Measurements from ENCODE around the gene TMEM192. TPM values are rescaled to one million over a fixed set of nuclear protein-coding genes. Genes with fewer than 3 reads are reported as not detected.
"Not testable (repeated sequence)": the region's sequence is repeated elsewhere in the genome, so short reads cannot be mapped to it uniquely, and the experiment has no call there.

Gene TMEM192
- total and polyA plus RNA-seq, 7 donors, result 4.7 to 12.5 (median 7.4) TPM

DNA sequence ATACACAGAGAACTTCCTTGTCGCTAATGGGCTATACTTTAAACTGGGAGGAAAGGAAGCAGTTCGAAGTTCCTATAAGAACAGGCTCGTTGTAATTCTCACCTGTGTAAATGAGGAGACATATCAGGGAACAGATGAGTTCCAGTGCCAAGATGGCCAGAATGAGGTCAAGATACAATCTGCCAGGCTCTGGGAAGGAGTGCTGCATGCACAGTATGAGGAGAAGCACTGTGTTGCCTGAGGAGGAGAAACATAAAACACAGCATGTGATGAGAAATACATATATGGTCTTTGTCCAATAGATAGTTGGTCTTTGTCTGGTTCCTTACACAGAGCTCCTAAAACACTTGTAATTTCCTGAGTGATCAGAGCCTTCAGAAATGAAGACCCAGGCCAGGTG is 24.3 kb downstream of the TMEM192 start:
- Histone ChIP-seq H3K4me3 (no peak overlapping the region), H3K4me1 (no peaks in the 10 kb centered on the region), H3K36me3 (peaks cover 0 to 61% (median 24%) of the 10 kb centered on the region in 4 donors), H3K27ac (no peak overlapping the region), H3K27me3 (no peaks in the 10 kb centered on the region), H3K9me3 (no peaks in the 10 kb centered on the region)
- WGBS, 2 donors, result 66 to 81% methylated on average over 3 of the region's 3 CpGs
- TF ChIP-seq POLR2A (IDR thresholded peaks at IDR 0.05), result no peak
- no peak for TF ChIP-seq EP300 (IDR thresholded peaks at IDR 0.05)
- TF ChIP-seq, protein P1, sequence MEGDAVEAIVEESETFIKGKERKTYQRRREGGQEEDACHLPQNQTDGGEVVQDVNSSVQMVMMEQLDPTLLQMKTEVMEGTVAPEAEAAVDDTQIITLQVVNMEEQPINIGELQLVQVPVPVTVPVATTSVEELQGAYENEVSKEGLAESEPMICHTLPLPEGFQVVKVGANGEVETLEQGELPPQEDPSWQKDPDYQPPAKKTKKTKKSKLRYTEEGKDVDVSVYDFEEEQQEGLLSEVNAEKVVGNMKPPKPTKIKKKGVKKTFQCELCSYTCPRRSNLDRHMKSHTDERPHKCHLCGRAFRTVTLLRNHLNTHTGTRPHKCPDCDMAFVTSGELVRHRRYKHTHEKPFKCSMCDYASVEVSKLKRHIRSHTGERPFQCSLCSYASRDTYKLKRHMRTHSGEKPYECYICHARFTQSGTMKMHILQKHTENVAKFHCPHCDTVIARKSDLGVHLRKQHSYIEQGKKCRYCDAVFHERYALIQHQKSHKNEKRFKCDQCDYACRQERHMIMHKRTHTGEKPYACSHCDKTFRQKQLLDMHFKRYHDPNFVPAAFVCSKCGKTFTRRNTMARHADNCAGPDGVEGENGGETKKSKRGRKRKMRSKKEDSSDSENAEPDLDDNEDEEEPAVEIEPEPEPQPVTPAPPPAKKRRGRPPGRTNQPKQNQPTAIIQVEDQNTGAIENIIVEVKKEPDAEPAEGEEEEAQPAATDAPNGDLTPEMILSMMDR (IDR thresholded peaks at IDR 0.05), result no peak
- TF ChIP-seq POLR2AphosphoS5 (IDR thresholded peaks at IDR 0.05), result no peak
- no peak for DNase-seq
- intact Hi-C loops (cut with DNase I), result no loop called here

DNA sequence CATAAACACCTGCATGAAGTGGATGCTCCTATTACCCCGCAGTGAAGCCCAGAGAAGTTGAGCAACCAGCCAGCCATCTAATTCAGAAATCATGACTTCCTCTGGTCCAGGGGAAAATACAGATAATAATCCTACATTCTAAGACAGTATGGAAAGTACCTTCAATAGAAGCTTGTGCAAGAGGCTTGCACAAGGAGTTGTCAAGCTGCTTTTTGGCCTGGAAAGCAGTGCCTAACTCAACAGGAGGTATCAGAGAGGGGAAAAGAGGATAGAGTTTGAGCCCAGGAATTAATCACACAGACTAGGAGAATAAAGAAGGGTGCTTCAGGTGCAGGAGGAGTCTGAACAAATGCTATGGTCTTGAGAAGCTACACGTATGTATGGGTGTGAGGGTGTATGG is 26.7 kb downstream of the TMEM192 start:
- WGBS, 2 donors, result 73 to 97% methylated on average over 2 of the region's 2 CpGs
- no peaks in the 10 kb centered on the region for H3K9me3 ChIP-seq
- intact Hi-C loops (cut with DNase I), result no loop called here
- no peaks in the 10 kb centered on the region for H3K27me3 ChIP-seq
- H3K36me3 ChIP-seq, result peaks cover 0 to 49% (median 20%) of the 10 kb centered on the region in 4 donors
- H3K4me3 ChIP-seq, result no peak overlapping the region
- no peaks in the 10 kb centered on the region for H3K4me1 ChIP-seq
- DNase-seq, result no peak
- no peak overlapping the region for H3K27ac ChIP-seq
- no peak for TF ChIP-seq EP300 (IDR thresholded peaks at IDR 0.05)
- TF ChIP-seq, protein P1 (IDR thresholded peaks at IDR 0.05), result no peak
- TF ChIP-seq POLR2AphosphoS5 (IDR thresholded peaks at IDR 0.05), result no peak
- no peak for TF ChIP-seq POLR2A (IDR thresholded peaks at IDR 0.05)

DNA sequence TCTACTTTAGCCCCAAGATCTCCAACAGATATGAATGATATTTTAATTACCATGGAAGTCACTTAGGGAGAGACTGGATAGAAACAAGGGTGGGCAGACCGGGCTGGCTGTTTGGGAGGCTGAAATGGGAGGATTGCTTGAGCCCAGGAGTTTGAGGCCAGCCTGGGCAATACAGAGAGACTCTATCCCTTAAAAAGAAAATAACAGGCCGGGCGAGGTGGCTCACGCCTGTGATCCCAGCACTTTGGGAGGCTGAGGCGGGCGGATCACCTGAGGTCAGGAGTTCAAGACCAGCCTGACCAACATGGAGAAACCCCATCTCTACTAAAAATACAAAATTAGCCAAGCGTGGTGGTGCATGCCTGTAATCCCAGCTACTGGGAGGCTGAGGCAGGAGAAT is 27.9 kb downstream of the TMEM192 start:
- H3K4me1 ChIP-seq; DNase-seq; H3K4me3 ChIP-seq; H3K27ac ChIP-seq; H3K9me3 ChIP-seq; intact Hi-C loops (cut with DNase I); H3K27me3 ChIP-seq: not testable (repeated sequence)
- WGBS, 2 donors, result 96% methylated on average over 5 to 7 of the region's 7 CpGs
- peaks cover 0 to 52% (median 20%) of the 10 kb centered on the region in 4 donors for H3K36me3 ChIP-seq

DNA sequence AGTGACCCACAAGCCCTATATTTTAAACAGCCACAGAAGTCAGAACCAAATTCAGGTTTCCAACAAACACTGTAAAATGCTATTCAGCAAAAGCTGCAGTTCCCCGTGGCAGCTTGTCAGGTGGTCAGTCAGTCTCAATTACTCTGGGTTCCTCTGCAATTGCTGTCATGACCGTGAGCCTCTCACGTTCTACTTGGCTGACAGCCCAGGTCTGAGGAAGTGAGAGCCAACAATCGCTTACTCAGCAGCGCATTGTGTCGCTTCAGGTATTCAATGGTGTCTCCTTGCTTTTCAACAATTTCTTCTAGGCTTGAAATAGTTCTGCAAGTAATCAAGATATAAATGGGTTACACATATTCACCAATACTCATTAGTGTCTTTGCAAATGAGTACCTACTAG is 33.2 kb downstream of the TMEM192 start:
- no peak overlapping the region for H3K27ac ChIP-seq
- H3K36me3 ChIP-seq, result peaks cover 0 to 45% (median 2%) of the 10 kb centered on the region in 4 donors
- no peaks in the 10 kb centered on the region for H3K4me1 ChIP-seq
- intact Hi-C loops (cut with DNase I), result no loop called here
- 12 to 44% methylated on average over 6 of the region's 6 CpGs for WGBS, 2 donors
- TF ChIP-seq POLR2AphosphoS5 (IDR thresholded peaks at IDR 0.05) (no peak), EP300 (IDR thresholded peaks at IDR 0.05) (no peak), POLR2A (IDR thresholded peaks at IDR 0.05) (no peak)
- TF ChIP-seq, protein P1 (IDR thresholded peaks at IDR 0.05), result no peak
- no peaks in the 10 kb centered on the region for H3K9me3 ChIP-seq
- H3K27me3 ChIP-seq, result no peaks in the 10 kb centered on the region
- DNase-seq, result no peak
- no peak overlapping the region for H3K4me3 ChIP-seq

DNA sequence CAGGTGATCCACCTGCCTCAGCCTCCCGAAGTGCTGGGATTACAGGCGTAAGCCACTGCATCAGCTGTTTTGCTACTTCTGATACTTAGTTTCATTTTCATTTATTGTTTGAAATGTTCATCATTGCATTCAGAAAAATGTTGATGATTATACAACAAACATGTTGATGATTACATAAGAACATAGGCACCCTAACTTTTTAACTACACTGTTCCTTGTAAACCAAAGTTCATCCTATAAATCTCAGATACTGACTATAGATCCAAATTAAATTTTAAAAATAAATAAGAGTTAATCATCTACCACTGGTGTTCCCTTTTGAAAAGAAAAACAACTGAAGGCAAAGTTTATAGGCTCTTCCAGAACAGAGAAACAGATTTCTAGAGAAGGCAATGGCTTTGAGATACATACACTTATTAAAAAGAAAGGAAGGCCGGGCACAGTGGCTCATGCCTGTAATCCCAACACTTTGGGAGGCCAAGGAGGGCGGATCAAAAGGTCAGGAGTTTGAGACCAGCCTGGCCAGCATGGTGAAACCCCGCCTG is 35.6 kb downstream of the TMEM192 start:
- peaks cover 0 to 38% (median 2%) of the 10 kb centered on the region in 4 donors for H3K36me3 ChIP-seq
- no peak overlapping the region for H3K27ac ChIP-seq
- H3K27me3 ChIP-seq, result no peaks in the 10 kb centered on the region
- no peaks in the 10 kb centered on the region for H3K4me1 ChIP-seq
- intact Hi-C loops (cut with DNase I), result no loop called here
- DNase-seq, result no peak
- H3K9me3 ChIP-seq, result no peaks in the 10 kb centered on the region
- 24 to 75% methylated on average over 5 of the region's 5 CpGs for WGBS, 2 donors
- no peak overlapping the region for H3K4me3 ChIP-seq
- TF ChIP-seq, protein P1 (IDR thresholded peaks at IDR 0.05), result no peak
- TF ChIP-seq POLR2A (IDR thresholded peaks at IDR 0.05) (no peak), EP300 (IDR thresholded peaks at IDR 0.05) (no peak), POLR2AphosphoS5 (IDR thresholded peaks at IDR 0.05) (no peak)

DNA sequence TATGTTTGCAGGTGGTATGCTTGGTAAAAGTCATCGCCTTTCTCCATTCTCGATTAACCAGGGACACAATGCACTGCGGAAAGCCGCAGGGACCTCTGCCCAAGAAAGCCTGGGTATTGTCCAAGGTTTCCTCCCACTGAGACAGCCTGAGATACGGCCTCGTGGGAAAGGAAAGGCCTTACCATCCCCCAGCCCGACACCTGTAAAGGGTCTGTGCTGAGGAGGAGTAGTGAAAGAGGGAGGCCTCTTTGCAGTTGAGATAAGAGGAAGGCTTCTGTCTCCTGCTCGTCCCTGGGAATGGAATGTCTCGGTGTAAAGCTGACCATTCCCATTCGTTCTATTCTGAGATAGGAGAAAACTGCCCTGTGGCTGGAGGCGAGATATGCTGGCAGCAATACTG is 39.3 kb downstream of the TMEM192 start:
- H3K27ac ChIP-seq; H3K27me3 ChIP-seq; H3K9me3 ChIP-seq; DNase-seq; H3K4me3 ChIP-seq; intact Hi-C loops (cut with DNase I); H3K4me1 ChIP-seq: not testable (repeated sequence)
- H3K36me3 ChIP-seq, result peaks cover 0 to 21% (median 0%) of the 10 kb centered on the region in 4 donors
- 85 to 89% methylated on average over 11 of the region's 11 CpGs for WGBS, 2 donors

Measured in sigmoid colon (tissue), 7 donors.